NCI-H2227 (cell line): ENCODE results near the gene SETD4.

Experiments
- DNase-seq: peaks from one replicate; lab custom pipeline; 2025; ENCODE audit not compliant: unreplicated experiment; lab: John Stamatoyannopoulos, UW

SETD4 gene

GRCh38 chr21:36015045-36015444, 45.3 kb downstream of the SETD4 start:
- DNase-seq = no peak

GRCh38 chr21:36010801-36011200, 49.5 kb downstream of the SETD4 start:
- DNase-seq = no peak

- DNase-seq = no peak
Measured at GRCh38 chr21:36008505-36008904, 51.8 kb downstream of the SETD4 start.

- no peak for DNase-seq
Measured at GRCh38 chr21:36005879-36006400, 54.4 kb downstream of the SETD4 start.

- no peak for DNase-seq
Measured at GRCh38 chr21:36005018-36005417, 55.3 kb downstream of the SETD4 start.

- no peak for DNase-seq
Measured at GRCh38 chr21:36004441-36004840, 55.9 kb downstream of the SETD4 start.

GRCh38 chr21:36003776-36004175, 56.5 kb downstream of the SETD4 start:
- no peak for DNase-seq

- no peak for DNase-seq
Measured at GRCh38 chr21:35996217-35996616, 64.1 kb downstream of the SETD4 start.

- no peak for DNase-seq
Measured at GRCh38 chr21:35995522-35996088, 64.7 kb downstream of the SETD4 start.

GRCh38 chr21:35994613-35995012, 65.7 kb downstream of the SETD4 start:
- DNase-seq = no peak

GRCh38 chr21:35993875-35994490, 66.3 kb downstream of the SETD4 start:
- DNase-seq = no peak

- DNase-seq = no peak
Measured at GRCh38 chr21:35991131-35991530, 69.2 kb downstream of the SETD4 start.

GRCh38 chr21:35990609-35991008, 69.7 kb downstream of the SETD4 start:
- no peak for DNase-seq

GRCh38 chr21:35989138-35989735, 71.1 kb downstream of the SETD4 start:
- DNase-seq = no peak

- DNase-seq = no peak
Measured at GRCh38 chr21:35988416-35989137, 71.7 kb downstream of the SETD4 start.

GRCh38 chr21:35987475-35987874, 72.9 kb downstream of the SETD4 start:
- no peak for DNase-seq

GRCh38 chr21:35984654-35985361, 75.5 kb downstream of the SETD4 start:
- DNase-seq = no peak
